Endodermal cell (in vitro differentiated cells): ENCODE measurements around the gene NEURL2. TPM values are rescaled to one million over a fixed set of nuclear protein-coding genes. Genes with fewer than 3 reads are reported as not detected.

Experiments used
- DNase-seq: peaks from one replicate; pipeline ENCODE4 v3.0.0-alpha.2; 2017
- H3K27ac ChIP-seq: 2 replicates; pipeline ENCODE4 v1.5.1; 2013; ENCODE audit warnings: mild to moderate bottlenecking, low read depth, low read length, moderate library complexity
- H3K27me3 ChIP-seq: 2 replicates; pipeline ENCODE4 v1.6.1; 2013; ENCODE audit warnings: mild to moderate bottlenecking, low read length, moderate library complexity; ENCODE audit not compliant: insufficient read depth, control insufficient read depth, poor library complexity, severe bottlenecking
- H3K36me3 ChIP-seq: 2 replicates; pipeline ENCODE4 v1.7.0; 2013; ENCODE audit warnings: mild to moderate bottlenecking, low read length, moderate library complexity; ENCODE audit not compliant: control insufficient read depth, insufficient read depth
- H3K4me1 ChIP-seq: one replicate; pipeline ENCODE4 v1.7.0; 2013; ENCODE audit warnings: low read length; ENCODE audit not compliant: control insufficient read depth, insufficient read depth
- H3K4me3 ChIP-seq: 2 replicates; pipeline ENCODE4 v1.5.1; 2013; ENCODE audit warnings: mild to moderate bottlenecking, low read length, moderate library complexity
- H3K9ac ChIP-seq: 2 replicates; pipeline ENCODE4 v1.6.1; 2013; ENCODE audit warnings: mild to moderate bottlenecking, low read length, moderate library complexity; ENCODE audit not compliant: poor library complexity, severe bottlenecking; ENCODE audit errors: extremely low read depth
- H3K9me3 ChIP-seq: 2 replicates; pipeline ENCODE4 v1.6.1; 2013; ENCODE audit warnings: mild to moderate bottlenecking, low read length, moderate library complexity; ENCODE audit not compliant: control insufficient read depth
- H3K27ac Mint-ChIP-seq: 2 replicates; pipeline ENCODE4 v1.8.0; 2020; ENCODE audit warnings: mixed read lengths
- H3K27me3 Mint-ChIP-seq: 2 replicates; pipeline ENCODE4 v1.8.0; 2021; ENCODE audit warnings: mild to moderate bottlenecking, mixed read lengths; ENCODE audit not compliant: insufficient read depth
- H3K36me3 Mint-ChIP-seq: 2 replicates; pipeline ENCODE4 v1.8.0; 2020; ENCODE audit warnings: low read depth, mixed read lengths
- H3K4me1 Mint-ChIP-seq: 2 replicates; pipeline ENCODE4 v1.8.0; 2020; ENCODE audit warnings: mixed read lengths
- H3K4me3 Mint-ChIP-seq: 2 replicates; pipeline ENCODE4 v1.8.0; 2020; ENCODE audit warnings: mild to moderate bottlenecking, moderate library complexity, mixed read lengths
- H3K9me3 Mint-ChIP-seq: 2 replicates; pipeline ENCODE4 v1.8.0; 2020; ENCODE audit warnings: mild to moderate bottlenecking, mixed read lengths
- WGBS, 2 experiments: methylation state at CpG; one replicate each; pipeline versions ENCODE4 v1.1.5 to v1.1.7; 2013; ENCODE audit warnings: missing lambda C conversion rate in 2 of 2, mixed read lengths in 1 of 2; ENCODE audit not compliant: insufficient coverage in 1 of 2, insufficient read length in 1 of 2; 5-methylcytosine and 5-hydroxymethylcytosine counted together
- total RNA-seq, 2 donors: library from RNA; stranded (reverse); fragmentation: NEBNext Ultra II Directional in 1 of 2; extraction: Animal tissue kit (Norgen Biotek cat#: 25700) in 1 of 2; gene quantifications; 2 replicates in 1 of 2; 3 replicates in 1 of 2; pipeline ENCODE4 v1.2.1, GENCODE V29; 2021
- TF ChIP-seq, protein P1 (sequence below): fragments of 200-600 bp; sonication (generic); conservative IDR thresholded peaks from 2 replicates; pipeline ENCODE4 v1.5.0; 2021; ENCODE audit warnings: antibody characterized with exemption, mild to moderate bottlenecking

NEURL2 gene
- total RNA-seq, 2 donors from 2014 or later, result 4.4 to 6.4 TPM

DNA sequence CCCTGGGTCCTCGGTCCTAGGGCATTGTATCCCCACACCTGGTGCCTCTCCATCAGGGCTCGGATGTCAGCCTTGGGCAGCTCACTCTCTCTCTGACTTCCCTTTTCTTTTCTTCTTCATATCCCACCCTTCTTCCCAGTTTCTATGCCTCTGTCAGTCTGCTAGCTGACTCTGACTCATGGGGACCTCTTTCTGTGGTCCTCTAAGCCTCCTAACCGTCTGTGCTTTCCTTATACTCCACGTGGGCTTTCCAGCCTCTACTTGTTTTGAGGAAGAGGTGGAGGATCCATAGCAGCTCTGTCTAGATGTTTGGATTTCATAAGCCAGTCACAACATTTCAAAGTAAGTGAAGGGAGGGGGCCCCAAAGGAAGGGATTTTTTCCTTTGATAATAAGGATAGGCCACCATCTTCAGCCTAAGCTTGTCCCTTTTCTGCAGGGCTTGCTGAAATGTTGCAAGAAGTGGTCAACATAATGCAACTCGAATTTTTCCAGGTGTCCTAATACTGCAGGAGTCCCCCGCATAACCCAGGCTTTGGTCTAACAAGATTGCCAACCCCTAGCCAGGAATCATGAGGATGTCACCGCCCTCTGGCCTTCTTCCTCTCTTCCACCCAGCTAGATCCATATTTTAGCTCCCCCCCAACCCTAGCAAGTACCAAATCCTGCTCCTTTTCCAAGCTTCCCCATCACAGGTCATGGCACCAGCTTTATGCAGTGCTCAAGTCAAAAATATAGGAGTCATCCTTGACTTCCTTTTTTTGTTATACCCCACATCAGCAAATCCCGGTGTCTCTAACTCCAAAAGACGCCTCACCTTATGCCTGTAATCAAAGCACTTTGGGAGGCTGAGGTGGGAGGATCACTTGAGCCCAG lies 29.7 kb upstream of the NEURL2 start:
- H3K27ac Mint-ChIP-seq, result no peak overlapping the region

DNA sequence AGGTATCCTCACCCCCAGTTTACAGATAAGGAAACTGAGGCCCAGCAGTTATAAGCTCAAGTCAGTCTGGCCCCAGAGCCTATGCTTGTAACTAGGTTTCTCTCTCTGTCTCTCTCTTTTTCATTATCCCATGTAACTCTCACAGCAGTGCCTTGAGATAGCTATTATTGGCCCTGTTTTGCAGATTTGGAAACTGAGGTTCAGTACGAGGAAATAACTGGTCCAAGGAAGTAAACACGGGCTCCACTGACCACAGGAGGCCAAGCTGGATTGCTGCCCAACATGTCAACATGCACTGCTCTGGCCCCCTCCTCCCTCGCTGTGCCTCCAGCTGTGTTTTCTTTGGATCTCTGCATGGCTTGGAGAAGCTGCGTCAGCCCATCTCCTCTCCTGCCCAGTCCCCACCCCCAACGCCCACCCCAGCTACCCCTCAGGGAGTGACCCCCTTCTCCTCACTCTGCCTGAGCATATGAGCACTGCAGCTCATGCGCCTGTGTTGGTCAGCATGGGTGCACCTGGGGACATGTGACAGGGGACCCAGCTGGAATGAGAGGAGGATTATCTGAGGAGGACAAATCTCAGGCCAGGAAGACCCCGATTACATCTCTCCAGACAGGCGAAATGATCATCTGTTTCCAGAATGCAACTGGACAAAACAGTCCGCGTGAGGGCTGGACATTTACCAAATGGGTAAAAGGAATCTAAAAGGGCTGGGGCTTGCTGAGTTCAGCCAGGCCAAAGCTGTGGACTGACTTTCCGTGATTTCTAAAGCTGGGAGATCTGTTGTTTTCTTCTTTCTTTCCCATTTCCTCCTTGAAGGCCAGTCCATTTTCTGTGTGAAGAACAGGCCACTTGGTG lies 28.8 kb upstream of the NEURL2 start:
- H3K4me3 ChIP-seq, result no peak overlapping the region
- Mint-ChIP-seq H3K9me3 (no peaks in the 10 kb centered on the region), H3K36me3 (no peaks in the 10 kb centered on the region), H3K4me1 (peaks cover under 1% of the 10 kb centered on the region), H3K27ac (no peak overlapping the region), H3K4me3 (no peak overlapping the region), H3K27me3 (peaks cover 25% of the 10 kb centered on the region)
- no peaks in the 10 kb centered on the region for H3K4me1 ChIP-seq
- H3K9ac ChIP-seq, result no peak overlapping the region
- no peak overlapping the region for H3K27ac ChIP-seq
- no peaks in the 10 kb centered on the region for H3K36me3 ChIP-seq
- H3K27me3 ChIP-seq, result peaks cover 6% of the 10 kb centered on the region
- no peaks in the 10 kb centered on the region for H3K9me3 ChIP-seq
- 79 to 81% methylated on average over 8 to 11 of the region's 11 CpGs for WGBS, 2 experiments
- TF ChIP-seq, protein P1, sequence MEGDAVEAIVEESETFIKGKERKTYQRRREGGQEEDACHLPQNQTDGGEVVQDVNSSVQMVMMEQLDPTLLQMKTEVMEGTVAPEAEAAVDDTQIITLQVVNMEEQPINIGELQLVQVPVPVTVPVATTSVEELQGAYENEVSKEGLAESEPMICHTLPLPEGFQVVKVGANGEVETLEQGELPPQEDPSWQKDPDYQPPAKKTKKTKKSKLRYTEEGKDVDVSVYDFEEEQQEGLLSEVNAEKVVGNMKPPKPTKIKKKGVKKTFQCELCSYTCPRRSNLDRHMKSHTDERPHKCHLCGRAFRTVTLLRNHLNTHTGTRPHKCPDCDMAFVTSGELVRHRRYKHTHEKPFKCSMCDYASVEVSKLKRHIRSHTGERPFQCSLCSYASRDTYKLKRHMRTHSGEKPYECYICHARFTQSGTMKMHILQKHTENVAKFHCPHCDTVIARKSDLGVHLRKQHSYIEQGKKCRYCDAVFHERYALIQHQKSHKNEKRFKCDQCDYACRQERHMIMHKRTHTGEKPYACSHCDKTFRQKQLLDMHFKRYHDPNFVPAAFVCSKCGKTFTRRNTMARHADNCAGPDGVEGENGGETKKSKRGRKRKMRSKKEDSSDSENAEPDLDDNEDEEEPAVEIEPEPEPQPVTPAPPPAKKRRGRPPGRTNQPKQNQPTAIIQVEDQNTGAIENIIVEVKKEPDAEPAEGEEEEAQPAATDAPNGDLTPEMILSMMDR, result no peak
- no peak for DNase-seq

More for the DNA sequence above, 29.7 kb upstream of the NEURL2 start:
- Histone ChIP-seq H3K27me3 (peaks cover 6% of the 10 kb centered on the region), H3K9ac (no peak overlapping the region), H3K36me3 (no peaks in the 10 kb centered on the region), H3K4me1 (peaks cover 3% of the 10 kb centered on the region), H3K27ac (no peak overlapping the region), H3K9me3 (no peaks in the 10 kb centered on the region), H3K4me3 (no peak overlapping the region)
- TF ChIP-seq, protein P1, result no peak
- H3K4me1 Mint-ChIP-seq, result peaks cover 6% of the 10 kb centered on the region
- H3K27me3 Mint-ChIP-seq, result peaks cover 25% of the 10 kb centered on the region
- no peak overlapping the region for H3K4me3 Mint-ChIP-seq
- no peaks in the 10 kb centered on the region for H3K36me3 Mint-ChIP-seq
- no peak for DNase-seq
- no peaks in the 10 kb centered on the region for H3K9me3 Mint-ChIP-seq
- WGBS, 2 experiments, result 86 to 88% methylated on average over 8 to 9 of the region's 9 CpGs

DNA sequence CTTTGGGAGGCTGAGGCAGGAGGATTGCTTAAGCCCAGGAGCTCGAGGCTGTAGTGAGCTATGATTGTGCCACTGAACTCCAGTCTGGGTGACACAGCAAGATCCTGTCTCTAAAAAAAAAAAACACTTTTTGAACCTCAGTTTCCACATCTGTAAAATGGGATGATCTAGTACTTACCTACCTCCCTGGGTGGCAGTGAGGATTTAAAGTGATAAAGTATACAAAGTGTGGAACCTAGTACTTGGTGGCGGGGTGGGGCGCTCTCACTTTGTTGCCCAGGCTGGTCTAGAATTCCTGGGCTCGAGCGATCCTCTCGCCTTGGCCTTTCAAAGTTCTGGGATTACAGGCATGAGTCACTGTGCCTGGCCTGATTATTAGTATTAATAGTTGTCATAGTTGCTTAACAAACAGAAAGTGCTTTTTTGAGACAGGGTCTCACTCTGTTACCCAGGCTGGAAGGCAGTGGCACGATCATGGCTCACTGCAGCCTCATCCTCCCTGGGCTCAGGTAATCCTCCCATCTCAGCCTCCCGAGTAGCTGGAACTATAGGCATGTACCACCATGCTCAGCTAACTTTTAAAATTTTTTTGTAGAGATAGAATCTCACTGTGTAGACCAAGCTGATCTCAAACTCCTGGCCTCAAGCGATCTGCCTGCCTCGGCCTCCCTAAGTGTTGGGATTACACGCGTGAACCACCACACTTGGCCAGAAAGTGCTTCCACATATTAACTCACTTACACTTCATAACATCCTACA lies 27.9 kb upstream of the NEURL2 start:
- no peaks in the 10 kb centered on the region for H3K9me3 ChIP-seq
- H3K4me1 ChIP-seq, result no peaks in the 10 kb centered on the region
- TF ChIP-seq, protein P1, result no peak
- H3K4me3 ChIP-seq, result no peak overlapping the region
- no peak overlapping the region for H3K27ac Mint-ChIP-seq
- peaks cover 6% of the 10 kb centered on the region for H3K27me3 ChIP-seq
- no peaks in the 10 kb centered on the region for H3K36me3 ChIP-seq
- DNase-seq, result no peak
- peaks cover 29% of the 10 kb centered on the region for H3K27me3 Mint-ChIP-seq
- WGBS, 2 experiments, result 95% methylated on average over 7 to 12 of the region's 12 CpGs
- H3K9me3 Mint-ChIP-seq, result no peaks in the 10 kb centered on the region
- H3K36me3 Mint-ChIP-seq, result no peaks in the 10 kb centered on the region
- no peak overlapping the region for H3K27ac ChIP-seq
- H3K9ac ChIP-seq, result no peak overlapping the region
- peaks cover 7% of the 10 kb centered on the region for H3K4me1 Mint-ChIP-seq
- no peak overlapping the region for H3K4me3 Mint-ChIP-seq
